RWPE2 (cell line): ENCODE results near the gene SMIM36.
A peak's percentile ranks its signal among the peaks of the same experiment; 100 is the strongest.
"Not testable (repeated sequence)": the region's sequence is repeated elsewhere in the genome, so short reads cannot be mapped to it uniquely, and the experiment has no call there.

Experiments
- ATAC-seq: fragments of 200-7000 bp; cut with Tn5 transposase; 3 replicates; pipeline ENCODE4 v1.9.1; 2021; ENCODE audit warnings: low read depth
- DNase-seq: peaks from one replicate; pipeline ENCODE4 v3.0.0-alpha.2; 2020; ENCODE audit warnings: low spot score
- H3K27ac ChIP-seq: fragments of 450-650 bp; 2 replicates; pipeline ENCODE4 v1.5.1; 2017; ENCODE audit warnings: mild to moderate bottlenecking; ENCODE audit not compliant: poor library complexity, severe bottlenecking
- H3K27me3 ChIP-seq: fragments of 250-450 bp; sonication (Bioruptor Pico); 2 replicates; pipeline ENCODE4 v1.5.1; 2021; ENCODE audit warnings: mild to moderate bottlenecking, moderate library complexity; ENCODE audit not compliant: insufficient read depth, poor library complexity, severe bottlenecking
- H3K36me3 ChIP-seq: fragments of 250-450 bp; sonication (Bioruptor Pico); 2 replicates; pipeline ENCODE4 v1.5.1; 2020; ENCODE audit warnings: low read depth, mild to moderate bottlenecking, moderate library complexity
- H3K4me1 ChIP-seq: fragments of 250-450 bp; sonication (Bioruptor Pico); 2 replicates; pipeline ENCODE4 v1.5.1; 2021; ENCODE audit warnings: mild to moderate bottlenecking, moderate library complexity; ENCODE audit not compliant: insufficient read depth, poor library complexity, severe bottlenecking
- H3K4me3 ChIP-seq: fragments of 250-450 bp; sonication (Bioruptor Pico); 2 replicates; pipeline ENCODE4 v1.5.1; 2021; ENCODE audit warnings: mild to moderate bottlenecking, moderate library complexity; ENCODE audit not compliant: severe bottlenecking
- H3K9me3 ChIP-seq: fragments of 250-450 bp; sonication (Bioruptor Pico); 2 replicates; pipeline ENCODE4 v1.5.1; 2021; ENCODE audit warnings: mild to moderate bottlenecking, moderate library complexity; ENCODE audit not compliant: severe bottlenecking
- CTCF ChIP-seq: fragments of 450-650 bp; IDR thresholded peaks from one replicate; pipeline ENCODE4 v1.5.1; 2017; ENCODE audit warnings: mild to moderate bottlenecking, moderate library complexity; ENCODE audit not compliant: poor library complexity, severe bottlenecking

SMIM36 gene

GRCh38 chr17:55432358-55433028 is 78.8 kb downstream of the SMIM36 start:
- ATAC-seq (peak; percentile 12; the same call in 2 of the 3 replicates), DNase-seq (no peak)
- Histone ChIP-seq H3K9me3 (no peaks in the 10 kb centered on the region), H3K4me3 (no peak overlapping the region), H3K36me3 (no peaks in the 10 kb centered on the region), H3K27ac (peak overlapping the region; percentile 96), H3K4me1 (peaks cover 31% of the 10 kb centered on the region), H3K27me3 (no peaks in the 10 kb centered on the region)
- TF ChIP-seq CTCF, result no peak

DNA sequence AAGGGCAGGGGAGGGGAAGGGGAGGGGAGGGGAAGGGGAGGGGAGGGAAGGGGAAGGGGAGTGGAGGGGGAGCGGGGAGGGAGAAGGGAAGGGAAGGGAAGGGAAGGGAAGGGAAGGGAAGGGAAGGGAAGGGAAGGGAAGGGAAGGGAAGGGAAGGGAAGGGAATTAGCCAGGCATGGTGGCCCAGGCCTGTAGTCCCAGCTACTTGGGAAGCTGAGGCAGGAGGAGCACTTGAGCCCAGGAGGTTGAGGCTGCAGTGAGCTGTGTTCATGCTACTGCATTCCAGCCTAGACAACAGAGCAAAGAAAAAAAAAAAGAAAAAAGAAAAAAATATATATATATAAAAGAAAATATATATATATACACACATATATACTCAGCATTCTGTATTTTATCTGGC is 79.3 kb downstream of the SMIM36 start:
- ATAC-seq, DNase-seq, H3K9me3 ChIP-seq, H3K27me3 ChIP-seq, H3K4me3 ChIP-seq, H3K36me3 ChIP-seq: not testable (repeated sequence)
- peaks cover 36% of the 10 kb centered on the region for H3K4me1 ChIP-seq
- H3K27ac ChIP-seq, result peak overlapping the region; percentile 96

GRCh38 chr17:55430541-55431288 is 80.5 kb downstream of the SMIM36 start:
- DNase-seq, result no peak

DNA sequence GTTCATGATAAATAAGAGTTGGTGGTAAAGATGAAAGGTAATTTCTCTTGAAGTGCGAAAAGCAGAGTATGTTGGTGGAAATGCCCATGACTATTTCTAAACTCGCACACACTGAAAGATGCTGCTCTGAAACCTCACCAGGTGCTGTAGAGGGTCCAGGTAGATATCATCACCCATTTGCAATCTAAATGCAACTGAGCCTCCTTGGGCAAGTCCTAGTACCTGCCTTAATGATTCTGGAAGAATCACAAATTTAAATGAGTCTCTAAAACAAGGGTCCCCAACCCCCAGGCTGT is 83.7 kb downstream of the SMIM36 start:
- no peak for TF ChIP-seq CTCF
- no peak overlapping the region for H3K27ac ChIP-seq
- no peak overlapping the region for H3K4me3 ChIP-seq
- no peak for DNase-seq
- H3K36me3 ChIP-seq, result no peaks in the 10 kb centered on the region
- H3K27me3 ChIP-seq, result no peaks in the 10 kb centered on the region
- ATAC-seq, result no peak
- H3K4me1 ChIP-seq, result peaks cover 19% of the 10 kb centered on the region
- H3K9me3 ChIP-seq, result no peaks in the 10 kb centered on the region

More at GRCh38 chr17:55430541-55431288, 80.5 kb downstream of the SMIM36 start:
- no peak overlapping the region for H3K4me3 ChIP-seq
- no peaks in the 10 kb centered on the region for H3K9me3 ChIP-seq
- no peak for ATAC-seq
- no peaks in the 10 kb centered on the region for H3K36me3 ChIP-seq
- peaks cover 36% of the 10 kb centered on the region for H3K4me1 ChIP-seq
- TF ChIP-seq CTCF, result no peak
- no peaks in the 10 kb centered on the region for H3K27me3 ChIP-seq
- H3K27ac ChIP-seq, result peak overlapping the region; percentile 27

DNA sequence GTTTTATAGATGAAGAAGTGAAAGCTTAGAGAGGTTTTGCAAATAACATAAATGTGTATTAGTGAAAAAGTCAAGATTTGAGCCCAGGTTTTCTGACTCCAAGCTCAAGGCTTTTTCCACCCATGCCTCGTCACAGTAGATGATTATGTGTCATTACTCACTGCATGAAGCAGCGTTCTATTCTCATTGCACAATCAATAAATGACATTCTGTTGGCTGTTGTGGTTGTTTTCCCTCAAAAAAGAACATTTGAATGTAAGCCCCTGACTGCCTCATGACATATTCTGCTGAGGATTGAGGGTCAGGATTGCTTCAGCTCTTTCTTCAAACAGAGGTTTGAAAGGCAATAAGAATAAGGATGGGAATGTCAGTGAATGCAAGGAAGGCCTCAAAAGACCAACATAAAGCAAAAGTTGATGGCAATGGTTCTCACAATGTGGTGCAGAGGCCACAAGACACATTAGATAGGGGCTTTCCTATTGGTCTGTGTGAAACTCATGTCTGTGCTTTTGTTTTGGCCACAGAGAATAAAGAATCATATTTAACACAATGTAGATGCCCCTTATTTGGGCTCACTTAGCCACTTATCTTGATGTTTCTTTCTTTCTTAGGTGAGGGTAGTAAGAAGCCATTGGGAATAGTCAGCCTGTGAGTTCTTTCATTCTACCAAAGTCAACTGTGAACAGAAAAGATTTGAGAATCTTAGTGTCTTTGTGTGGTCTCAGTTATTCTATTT is 84.2 kb downstream of the SMIM36 start:
- TF ChIP-seq CTCF, result no peak
- H3K9me3 ChIP-seq, result no peaks in the 10 kb centered on the region
- H3K4me1 ChIP-seq, result peaks cover 18% of the 10 kb centered on the region
- H3K4me3 ChIP-seq, result no peak overlapping the region
- no peak overlapping the region for H3K27ac ChIP-seq
- no peak for ATAC-seq
- no peak for DNase-seq
- no peaks in the 10 kb centered on the region for H3K27me3 ChIP-seq
- H3K36me3 ChIP-seq, result no peaks in the 10 kb centered on the region
